Measurements from ENCODE around the gene NBEAL1. TPM values are rescaled to one million over a fixed set of nuclear protein-coding genes. Genes with fewer than 3 reads are reported as not detected.
"Not testable (repeated sequence)": the region's sequence is repeated elsewhere in the genome, so short reads cannot be mapped to it uniquely, and the experiment has no call there.

Gene NBEAL1
- polyA plus RNA-seq, 4 donors, result 10.7 to 15.0 (median 12.5) TPM

GRCh38 chr2:203038586-203038985, 23.9 kb downstream of the NBEAL1 start:
- no peak for DNase-seq (ENCODE audit: low read depth in 4 of 4, low spot score in 3 of 4)

- not testable (repeated sequence) for DNase-seq (ENCODE audit: low read depth in 4 of 4, low spot score in 3 of 4)
Measured at GRCh38 chr2:203039211-203039610, 24.5 kb downstream of the NBEAL1 start.

- no peak for DNase-seq (ENCODE audit: low read depth in 4 of 4, low spot score in 3 of 4)
Measured at GRCh38 chr2:203040966-203041521, 26.4 kb downstream of the NBEAL1 start.

GRCh38 chr2:203042178-203042577, 27.5 kb downstream of the NBEAL1 start:
- no peak for DNase-seq (ENCODE audit: low read depth in 4 of 4, low spot score in 3 of 4)

GRCh38 chr2:203043226-203043625, 28.6 kb downstream of the NBEAL1 start:
- no peak for DNase-seq (ENCODE audit: low read depth in 4 of 4, low spot score in 3 of 4)

GRCh38 chr2:203045867-203046266, 31.2 kb downstream of the NBEAL1 start:
- DNase-seq (ENCODE audit: low read depth in 4 of 4, low spot score in 3 of 4), result no peak

GRCh38 chr2:203052539-203052938, 37.9 kb downstream of the NBEAL1 start:
- no peak for DNase-seq (ENCODE audit: low read depth in 4 of 4, low spot score in 3 of 4)

GRCh38 chr2:203059567-203060240, 45.0 kb downstream of the NBEAL1 start:
- no peak for DNase-seq (ENCODE audit: low read depth in 4 of 4, low spot score in 3 of 4)

- DNase-seq (ENCODE audit: low read depth in 4 of 4, low spot score in 3 of 4), result peak; percentile 28 to 44 (median 32)
Measured at GRCh38 chr2:203061346-203061745, 46.7 kb downstream of the NBEAL1 start.

- DNase-seq (ENCODE audit: low read depth in 4 of 4, low spot score in 3 of 4), result no peak
Measured at GRCh38 chr2:203062126-203062525, 47.5 kb downstream of the NBEAL1 start.

GRCh38 chr2:203066519-203067091, 51.9 kb downstream of the NBEAL1 start:
- DNase-seq (ENCODE audit: low read depth in 4 of 4, low spot score in 3 of 4), result not testable (repeated sequence)

GRCh38 chr2:203070701-203071100, 56.0 kb downstream of the NBEAL1 start:
- DNase-seq (ENCODE audit: low read depth in 4 of 4, low spot score in 3 of 4), result no peak

- DNase-seq (ENCODE audit: low read depth in 4 of 4, low spot score in 3 of 4), result no peak
Measured at GRCh38 chr2:203071148-203071547, 56.5 kb downstream of the NBEAL1 start.

GRCh38 chr2:203072371-203072770, 57.7 kb downstream of the NBEAL1 start:
- no peak for DNase-seq (ENCODE audit: low read depth in 4 of 4, low spot score in 3 of 4)

- DNase-seq (ENCODE audit: low read depth in 4 of 4, low spot score in 3 of 4), result no peak
Measured at GRCh38 chr2:203077451-203077850, 62.8 kb downstream of the NBEAL1 start.

- DNase-seq (ENCODE audit: low read depth in 4 of 4, low spot score in 3 of 4), result no peak
Measured at GRCh38 chr2:203080447-203081045, 65.9 kb downstream of the NBEAL1 start.

- no peak for DNase-seq (ENCODE audit: low read depth in 4 of 4, low spot score in 3 of 4)
Measured at GRCh38 chr2:203083328-203083727, 68.7 kb downstream of the NBEAL1 start.

- not testable (repeated sequence) for DNase-seq (ENCODE audit: low read depth in 4 of 4, low spot score in 3 of 4)
Measured at GRCh38 chr2:203086381-203086780, 71.7 kb downstream of the NBEAL1 start.

- not testable (repeated sequence) for DNase-seq (ENCODE audit: low read depth in 4 of 4, low spot score in 3 of 4)
Measured at GRCh38 chr2:203090721-203091120, 76.0 kb downstream of the NBEAL1 start.

- DNase-seq (ENCODE audit: low read depth in 4 of 4, low spot score in 3 of 4), result no peak
Measured at GRCh38 chr2:203097735-203098134, 83.1 kb downstream of the NBEAL1 start.

GRCh38 chr2:203102357-203102756, 87.7 kb downstream of the NBEAL1 start:
- not testable (repeated sequence) for DNase-seq (ENCODE audit: low read depth in 4 of 4, low spot score in 3 of 4)

- DNase-seq (ENCODE audit: low read depth in 4 of 4, low spot score in 3 of 4), result no peak
Measured at GRCh38 chr2:203104273-203104672, 89.6 kb downstream of the NBEAL1 start.

Data from left renal pelvis (tissue), 4 donors.